GM12878 (cell line): ENCODE data around the gene FIZ1. TPM values are rescaled to one million over a fixed set of nuclear protein-coding genes. Genes with fewer than 3 reads are reported as not detected.

Source experiments
- ATAC-seq: fragments of 200-7000 bp; cut with Tn5 transposase; 3 replicates; pipeline ENCODE4 v1.9.1; 2020; ENCODE audit warnings: mild to moderate bottlenecking, moderate library complexity
- BruUV-seq: library from RNA; stranded (reverse); fragments of 400-500 nt; replicated peaks from 2 replicates; lab custom pipeline; 2021; lab: Mats Ljungman, UMichigan
- CTCF ChIA-PET: fragments of 300-600 bp; sonication (Branson Sonifier 250); formaldehyde crosslinking; extraction: SDS; loops from one replicate; lab custom pipeline; 2021; ENCODE audit warnings: inconsistent platforms; lab: Yijun Ruan, JAX
- POLR2A ChIA-PET: fragments of 350-600 bp; formaldehyde crosslinking; extraction: SDS; loops from one replicate; lab custom pipeline; 2021; ENCODE audit warnings: inconsistent platforms; lab: Charles Lee
- RAD21 ChIA-PET: fragments of 300-600 bp; sonication (Branson Sonifier 250); formaldehyde crosslinking; loops from one replicate; lab custom pipeline; 2023; ENCODE audit warnings: antibody characterized with exemption; ENCODE audit not compliant: unreplicated experiment; lab: Charles Lee
- SMC1A ChIA-PET: fragments of 300-600 bp; sonication (Branson Sonifier 250); formaldehyde crosslinking; loops from one replicate; lab custom pipeline; 2023; ENCODE audit not compliant: unreplicated experiment, uncharacterized antibody; lab: Charles Lee
- DNase-seq: peaks from one replicate; pipeline ENCODE4 v3.0.0-alpha.2; 2011; ENCODE audit warnings: low read depth, low spot score
- FAIRE-seq: peaks from 3 replicates; lab custom pipeline; 2011; peaks lifted over from hg19 to GRCh38; lab: Jason Lieb, UNC
- H2AFZ ChIP-seq: 2 replicates; pipeline ENCODE4 v1.6.0; 2011; ENCODE audit warnings: low read depth, low read length, control low read depth; ENCODE audit not compliant: control insufficient read depth
- H3K27ac ChIP-seq: 2 replicates; pipeline ENCODE4 v1.5.1; 2011; ENCODE audit warnings: control low read depth; ENCODE audit not compliant: control insufficient read depth, insufficient read depth
- H3K27me3 ChIP-seq, 2 experiments: replicated peaks in 1 of 2; 2 replicates each; pipeline versions ENCODE4 v1.6.0 to v1.6.1; 2011; ENCODE audit warnings: low read length in 1 of 2; ENCODE audit not compliant: control insufficient read depth in 2 of 2, insufficient read depth in 2 of 2
- H3K36me3 ChIP-seq, 2 experiments: 2 replicates each; pipeline ENCODE4 v1.5.1; 2011; ENCODE audit warnings: low read length in 1 of 2; ENCODE audit not compliant: control insufficient read depth in 2 of 2, insufficient read depth in 2 of 2
- H3K4me1 ChIP-seq: 2 replicates; pipeline ENCODE4 v1.6.1; 2011; ENCODE audit warnings: mild to moderate bottlenecking, low read length, moderate library complexity, mixed read lengths; ENCODE audit not compliant: control insufficient read depth, insufficient read depth
- H3K4me2 ChIP-seq: 2 replicates; pipeline ENCODE4 v1.6.0; 2011; ENCODE audit warnings: control low read depth; ENCODE audit not compliant: control insufficient read depth, insufficient read depth
- H3K4me3 ChIP-seq: fragments of 200-600 bp; sonication (generic); 2 replicates; pipeline ENCODE4 v1.5.1; 2016
- H3K79me2 ChIP-seq: 2 replicates; pipeline ENCODE4 v1.6.0; 2011; ENCODE audit warnings: low read length; ENCODE audit not compliant: control insufficient read depth, insufficient read depth
- H3K9ac ChIP-seq: 2 replicates; pipeline ENCODE4 v1.8.0; 2011; ENCODE audit warnings: low read length, control low read depth, mixed read lengths; ENCODE audit not compliant: control insufficient read depth, insufficient read depth
- H3K9me3 ChIP-seq: replicated peaks from 3 replicates; pipeline ENCODE4 v1.5.1; 2011; ENCODE audit warnings: mild to moderate bottlenecking, low read length; ENCODE audit not compliant: control insufficient read depth, insufficient read depth
- H4K20me1 ChIP-seq: 2 replicates; pipeline ENCODE4 v1.6.0; 2011; ENCODE audit not compliant: control insufficient read depth, insufficient read depth
- CBFB ChIP-seq: IDR thresholded peaks from 2 replicates; pipeline ENCODE4 v1.6.1; 2016; ENCODE audit warnings: antibody characterized with exemption, low read depth
- EED ChIP-seq: sonication (generic); IDR thresholded peaks from 2 replicates; pipeline ENCODE4 v1.6.1; 2016; ENCODE audit warnings: antibody characterized with exemption, low read depth
- ELK1 ChIP-seq: IDR thresholded peaks from 2 replicates; pipeline ENCODE4 v1.6.1; 2012; ENCODE audit warnings: low read depth, low read length, improper control_type of control experiment
- HCFC1 ChIP-seq: fragments of 150-350 bp; IDR thresholded peaks from 2 replicates; pipeline ENCODE4 v1.6.1; 2014; ENCODE audit warnings: low read length
- IRF3 ChIP-seq: fragments of 450-650 bp; IDR thresholded peaks from 2 replicates; pipeline ENCODE4 v1.6.1; 2014; ENCODE audit warnings: mild to moderate bottlenecking
- IRF4 ChIP-seq: IDR thresholded peaks from 2 replicates; pipeline ENCODE4 v1.6.1; 2011; ENCODE audit warnings: low read depth, low read length
- NFXL1 ChIP-seq: fragments of 450-650 bp; IDR thresholded peaks from 2 replicates; pipeline ENCODE4 v1.6.1; 2017; ENCODE audit warnings: antibody characterized with exemption, mild to moderate bottlenecking, borderline replicate concordance
- NKRF ChIP-seq: fragments of 450-650 bp; conservative IDR thresholded peaks from 2 replicates; pipeline ENCODE4 v1.6.1; 2017; ENCODE audit warnings: mild to moderate bottlenecking, moderate library complexity
- NRF1 ChIP-seq: conservative IDR thresholded peaks from 2 replicates; pipeline ENCODE4 v1.6.1; 2011; ENCODE audit warnings: mild to moderate bottlenecking, low read depth, low read length, improper control_type of control experiment
- PML ChIP-seq: IDR thresholded peaks from 2 replicates; pipeline ENCODE4 v1.6.1; 2012; ENCODE audit warnings: low read length, inconsistent platforms
- POLR2A ChIP-seq: IDR thresholded peaks from 2 replicates; pipeline ENCODE4 v1.6.1; 2011; ENCODE audit warnings: low read depth, mild to moderate bottlenecking, low read length
- RB1 ChIP-seq: fragments of 450-650 bp; formaldehyde crosslinking; IDR thresholded peaks from 2 replicates; pipeline ENCODE4 v1.6.1; 2017; ENCODE audit warnings: mild to moderate bottlenecking, borderline replicate concordance
- SKIL ChIP-seq: fragments of 450-650 bp; IDR thresholded peaks from 2 replicates; pipeline ENCODE4 v1.6.1; 2017; ENCODE audit warnings: mild to moderate bottlenecking, low read depth, inconsistent platforms; ENCODE audit not compliant: poor library complexity, severe bottlenecking
- SREBF2 ChIP-seq: IDR thresholded peaks from 2 replicates; pipeline ENCODE4 v1.6.1; 2012; ENCODE audit warnings: mild to moderate bottlenecking, low read length
- SRF ChIP-seq, 2 experiments: IDR thresholded peaks; 2 replicates each; pipeline ENCODE4 v1.6.1; 2011; ENCODE audit warnings: low read depth in 2 of 2, low read length in 2 of 2, mild to moderate bottlenecking in 1 of 2, moderate library complexity in 1 of 2
- STAT3 ChIP-seq: IDR thresholded peaks from 2 replicates; pipeline ENCODE4 v1.6.1; 2011; ENCODE audit warnings: low read depth, low read length, improper control_type of control experiment
- TCF7 ChIP-seq: IDR thresholded peaks from 2 replicates; pipeline ENCODE4 v1.6.1; 2014; ENCODE audit warnings: antibody characterized with exemption, borderline replicate concordance
- ZNF274 ChIP-seq: IDR thresholded peaks from one replicate; pipeline ENCODE4 v1.8.0; 2011; ENCODE audit not compliant: insufficient read length, insufficient read depth
- ZNF622 ChIP-seq: fragments of 450-650 bp; IDR thresholded peaks from 2 replicates; pipeline ENCODE4 v1.6.1; 2017; ENCODE audit warnings: mild to moderate bottlenecking, inconsistent platforms
- WGBS: methylation state at CpG from one replicate; pipeline ENCODE4 v1.1.6; 2016; ENCODE audit warnings: low lambda C conversion rate; ENCODE audit not compliant: insufficient replicate concordance, insufficient coverage; ENCODE audit errors: missing lambda C conversion rate; 5-methylcytosine and 5-hydroxymethylcytosine counted together
- in situ Hi-C: fragments of 300-500 bp; cut with MboI; formaldehyde crosslinking; loops from 9 replicates; pipeline ENCODE4 v1.14.3; 2018; ENCODE audit warnings: mixed read lengths
- intact Hi-C: fragments of 100-400 bp; cut with micrococcal nuclease; formaldehyde crosslinking; loops from one replicate; pipeline ENCODE4 v1.14.2; 2022; ENCODE audit not compliant: unreplicated experiment
- polyA plus RNA-seq, 11 experiments: library from polyadenylated mRNA; depleted of rRNA in 4 of 11; unstranded in 6 of 11; stranded (reverse) in 5 of 11; fragments of >200 nt; fragmentation: Nextera tagmentation in 4 of 11; fragmentation: Illumina TruSeq in 1 of 11; extraction: Ambion mirVana in 4 of 11; extraction: Trizol in 1 of 11; gene quantifications; 1 replicate in 1 of 11; 2 replicates in 10 of 11; pipeline versions ENCODE4 v1.2.1 to v1.2.3, GENCODE V29; 2011 to 2016; ENCODE audit warnings: inconsistent platforms in 2 of 11, missing spikeins in 2 of 11, low read depth in 1 of 11
- total RNA-seq, 4 experiments: library from RNA; depleted of rRNA in 3 of 4; stranded (reverse); fragments of >200 nt in 3 of 4; fragmentation: Illumina TruSeq in 1 of 4; extraction: Trizol in 1 of 4; gene quantifications; 2 replicates each; pipeline versions ENCODE4 v1.2.1 to v1.2.3, GENCODE V29; 2013 to 2021

The FIZ1 gene
- total and polyA plus RNA-seq, 10 of the 15 experiments (the other 5 are each of a cell fraction or from before 2014, with no cell fraction given), result 0.60 to 16.8 (median 4.2) TPM

- TF ChIP-seq NKRF (no peak), NFXL1 (no peak), EED (no peak), IRF3 (no peak), SRF (IDR thresholded peaks at IDR 0.05; ENCODE audit: low read depth in 2 of 2, low read length in 2 of 2) (no peak)
- TF ChIP-seq, all 136 proteins: peak for 0
Measured at GRCh38 chr19:55545443-55545842, 53.9 kb downstream of the FIZ1 start, which contains the start of gene SBK3 (continued).

- no TSS peak for BruUV-seq
- Histone ChIP-seq H3K79me2 (no peaks in the 10 kb centered on the region), H2AFZ (no peak overlapping the region), H3K9me3 (no peaks in the 10 kb centered on the region), H3K27me3 (peaks cover 1 to 4% of the 10 kb centered on the region in 2 experiments; a peak in 3 of 4 replicates), H3K4me1 (no peaks in the 10 kb centered on the region), H4K20me1 (no peaks in the 10 kb centered on the region), H3K4me3 (no peak overlapping the region), H3K4me2 (no peak overlapping the region), H3K36me3 (no peaks in the 10 kb centered on the region), H3K9ac (no peak overlapping the region), H3K27ac (no peak overlapping the region)
- CTCF ChIA-PET, result no interaction called here
- intact Hi-C loops (no loop called here), in situ Hi-C loops (no loop called here)
- POLR2A ChIA-PET, result no interaction called here
- no peak for DNase-seq
- 44% methylated on average over 23 of the region's 23 CpGs for WGBS
- no peak for FAIRE-seq
- no peak for ATAC-seq
- SMC1A ChIA-PET, result no interaction called here
- RAD21 ChIA-PET, result no interaction called here
- TF ChIP-seq PML, result no peak
- TF ChIP-seq ZNF622, result no peak
- no peak for TF ChIP-seq TCF7
- TF ChIP-seq STAT3, result no peak
- no peak for TF ChIP-seq NRF1
- TF ChIP-seq IRF4, result no peak
- TF ChIP-seq ELK1, result no peak
- TF ChIP-seq HCFC1, result no peak
- no peak for TF ChIP-seq EED
- TF ChIP-seq CBFB, result no peak
- TF ChIP-seq SKIL, result no peak
- no peak for TF ChIP-seq SREBF2
- TF ChIP-seq POLR2A, result no peak
- no peak for TF ChIP-seq ZNF274
- TF ChIP-seq RB1, result no peak
Measured at GRCh38 chr19:55544776-55545439, 54.4 kb downstream of the FIZ1 start.
